ENCODE data around the gene RAD54L2.
A peak's percentile ranks its signal among the peaks of the same experiment; 100 is the strongest.
"Not testable (repeated sequence)": the region's sequence is repeated elsewhere in the genome, so short reads cannot be mapped to it uniquely, and the experiment has no call there.

RAD54L2 gene

DNA sequence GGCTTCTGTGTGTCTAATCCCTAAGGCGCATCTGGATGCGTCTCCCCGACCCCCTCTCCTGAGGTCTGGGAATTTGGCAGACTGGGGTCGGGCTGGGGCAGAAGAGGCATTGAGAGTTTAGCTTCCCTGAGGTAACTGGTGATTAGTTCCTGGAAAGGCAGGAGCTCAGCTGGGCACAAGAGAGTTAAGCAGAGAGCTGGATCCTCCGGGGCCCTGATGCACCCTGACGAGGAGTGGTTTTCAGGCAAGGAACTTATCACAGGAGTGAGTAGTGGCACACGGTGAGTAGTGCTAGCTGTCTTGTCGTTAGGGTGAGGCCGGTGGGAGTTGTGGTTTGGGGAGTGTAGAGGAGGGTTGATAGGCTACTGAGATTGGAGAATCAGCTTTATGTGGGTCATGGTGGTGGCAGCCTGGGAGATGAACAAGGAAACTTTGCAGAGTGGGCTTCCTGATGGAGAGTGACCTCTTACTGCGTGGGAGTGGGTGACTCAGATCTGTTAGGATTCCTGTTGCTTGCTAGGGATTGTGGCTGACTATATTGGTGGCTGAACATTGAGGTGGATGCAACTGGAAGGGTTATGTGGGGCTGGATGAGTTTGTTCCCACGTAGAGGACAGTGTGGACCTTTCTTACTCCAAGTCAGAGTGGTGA, 897 bp downstream of the RAD54L2 start:
- DNase-seq: no peak

DNA sequence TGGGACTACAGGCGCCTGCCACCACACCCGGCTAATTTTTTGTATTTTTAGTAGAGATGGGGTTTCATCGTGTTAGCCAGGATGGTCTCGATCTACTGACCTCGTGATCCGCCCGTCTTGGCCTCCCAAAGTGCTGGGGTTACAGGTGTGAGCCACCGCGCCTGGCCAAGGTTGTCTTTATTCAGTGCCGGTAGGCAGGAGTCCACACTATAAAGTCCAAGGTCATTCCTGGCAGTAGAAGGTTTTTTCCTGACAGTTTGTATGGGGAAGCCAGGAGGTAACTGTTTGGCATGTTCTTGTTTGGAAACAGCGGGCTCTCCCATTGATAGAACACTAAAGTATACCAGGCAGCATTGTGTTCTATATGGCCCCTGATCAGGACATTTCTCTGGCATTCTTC, 4.1 kb downstream of the RAD54L2 start:
- not testable (repeated sequence) for DNase-seq

DNA sequence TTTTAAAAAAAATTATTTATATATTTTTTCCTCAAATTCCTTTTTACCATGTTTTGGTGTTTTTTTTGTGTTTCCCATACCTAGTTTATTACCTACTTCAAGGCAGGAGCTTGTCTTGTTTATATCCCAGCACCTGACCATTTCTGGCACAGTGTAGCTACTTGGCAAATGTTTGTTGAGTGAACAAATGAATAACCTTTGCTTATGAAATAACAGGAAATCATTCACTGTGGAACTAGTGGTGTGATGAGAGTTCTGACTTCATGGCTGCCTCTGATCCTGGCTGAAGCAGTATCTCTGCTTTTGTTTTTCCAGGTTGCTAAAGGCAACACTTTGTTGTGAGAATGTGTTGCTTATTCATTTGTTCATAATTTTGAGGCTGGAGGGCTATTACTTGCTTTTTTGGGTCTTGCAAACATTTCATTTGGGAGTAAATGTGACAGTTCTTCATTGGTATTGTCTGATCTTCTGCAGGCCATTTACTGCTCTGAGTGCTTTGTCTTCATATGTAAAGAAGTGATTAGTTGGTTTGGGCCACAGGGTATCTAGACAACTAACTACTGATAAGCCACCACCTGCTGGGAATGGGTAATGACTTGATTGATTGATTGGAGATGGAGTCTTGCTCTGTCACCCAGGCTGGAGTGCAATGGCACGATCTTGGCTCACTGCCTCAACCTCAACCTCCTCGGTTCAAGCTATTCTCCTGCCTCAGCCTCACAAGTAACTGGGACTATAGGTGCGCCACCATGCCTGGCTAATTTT, 5.7 kb downstream of the RAD54L2 start:
- DNase-seq: no peak

DNA sequence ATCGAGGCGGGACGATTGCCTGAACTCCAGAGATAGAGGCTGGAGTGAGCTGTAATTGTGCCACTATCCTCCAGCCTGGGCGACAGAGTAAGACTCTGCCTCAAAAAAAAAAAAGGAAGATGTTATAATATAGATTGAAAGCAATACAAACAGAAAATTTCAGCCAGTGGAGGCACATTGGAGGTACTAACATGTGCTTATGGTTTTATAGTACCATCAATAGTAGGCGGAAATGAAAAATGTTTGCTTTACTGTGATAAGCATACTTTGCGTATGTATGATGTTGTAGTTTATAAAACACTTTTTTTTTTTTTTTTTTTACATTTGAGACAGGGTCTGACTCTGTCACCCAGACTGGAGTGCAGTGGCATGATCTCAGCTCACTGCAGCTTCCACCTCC, 8.8 kb downstream of the RAD54L2 start:
- DNase-seq: no peak

DNA sequence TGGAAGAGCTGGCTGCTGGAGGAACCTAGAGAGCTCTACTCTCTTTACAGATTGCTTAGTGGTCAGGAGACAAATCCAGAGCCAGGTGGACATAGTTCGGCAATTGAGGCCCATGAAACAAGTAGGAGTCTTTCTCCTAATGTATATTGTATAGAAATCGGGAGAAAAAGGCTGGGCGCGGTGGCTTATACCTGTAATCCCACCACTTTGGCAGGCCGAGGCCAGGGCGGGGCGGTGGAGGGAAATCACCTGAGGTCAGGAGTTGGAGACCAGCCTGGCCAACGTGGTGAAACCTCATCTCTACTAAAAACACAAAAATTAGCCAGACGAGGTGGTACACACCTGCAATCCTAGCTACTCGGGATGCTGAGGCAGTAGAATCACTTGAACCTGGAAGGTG, 10.8 kb downstream of the RAD54L2 start:
- DNase-seq: no peak

DNA sequence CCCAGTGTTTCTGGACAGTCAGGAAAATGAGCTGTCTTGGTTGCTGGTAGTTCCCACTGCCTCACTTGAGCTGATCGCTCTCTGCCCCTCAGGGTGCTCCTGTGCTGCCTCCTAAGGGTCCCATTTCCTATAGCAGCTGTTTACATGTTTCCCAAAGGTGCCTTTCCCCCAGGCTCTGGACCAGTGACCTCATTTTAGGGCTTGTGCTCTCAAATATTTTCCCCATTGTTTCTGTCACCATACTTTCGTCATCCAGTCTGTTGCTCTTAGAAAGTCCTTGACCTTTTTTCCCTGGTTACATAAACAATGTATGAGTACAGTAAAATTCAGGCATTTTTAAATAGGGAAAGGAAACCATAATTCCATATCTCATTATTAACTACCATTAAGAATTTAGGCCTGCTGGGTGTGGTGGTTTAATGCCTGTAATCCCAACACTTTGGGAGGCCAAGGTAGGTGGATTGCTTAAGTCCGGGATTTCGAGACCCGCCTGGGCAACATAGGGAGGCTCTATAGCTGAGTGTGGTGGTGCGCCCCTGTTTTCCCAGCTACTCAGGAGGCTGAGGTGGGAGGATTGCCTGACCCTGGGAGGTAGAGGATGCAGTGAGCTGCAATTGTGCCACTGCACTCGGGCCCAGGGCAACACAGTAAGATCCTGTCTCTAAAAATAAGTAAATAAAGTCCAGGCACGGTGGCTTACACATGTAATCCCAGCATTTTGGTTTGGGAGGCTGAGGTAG, 11.7 kb downstream of the RAD54L2 start:
- DNase-seq: no peak

DNA sequence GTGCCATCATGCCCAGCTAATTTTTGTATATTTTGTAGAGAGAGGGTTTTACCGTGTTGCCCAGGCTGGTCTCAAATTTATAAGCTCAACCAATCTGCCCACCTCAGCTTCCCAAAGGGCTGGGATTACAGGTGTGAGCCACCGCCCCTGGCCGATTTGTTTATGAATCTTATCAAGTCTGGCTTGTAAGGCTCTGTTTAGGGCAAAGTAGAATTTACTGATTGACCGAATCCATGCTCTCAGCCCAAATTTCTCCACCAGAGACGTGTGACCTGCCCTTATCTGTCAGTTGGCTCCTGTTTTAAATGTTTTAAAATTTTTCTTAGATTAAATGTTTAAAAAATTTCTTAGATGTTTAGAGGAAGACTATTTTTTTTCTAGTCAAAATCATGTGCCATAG, 19.5 kb downstream of the RAD54L2 start:
- no peak for DNase-seq

DNA sequence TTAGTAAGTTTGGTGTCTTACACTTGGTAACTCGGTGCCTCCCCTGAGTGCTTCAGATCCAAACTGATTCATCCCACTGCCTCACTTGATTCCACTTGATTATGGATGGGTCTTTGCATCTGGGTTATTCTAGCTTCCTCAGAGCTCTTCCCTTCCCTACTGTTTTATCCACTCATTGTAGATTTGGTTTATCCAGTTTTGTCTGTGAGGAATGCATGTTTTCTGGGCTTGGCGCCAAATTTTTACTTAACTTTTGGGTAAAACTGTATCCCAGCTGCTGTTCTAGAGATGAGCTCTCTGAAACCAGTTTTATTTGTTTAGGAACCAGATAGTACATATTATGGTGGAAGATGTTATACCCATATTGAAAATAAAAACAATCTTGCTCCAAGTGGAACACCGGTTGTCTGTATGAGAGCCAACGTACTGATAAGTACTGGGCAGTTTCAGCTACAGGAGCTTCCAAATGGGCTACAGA, 20.9 kb downstream of the RAD54L2 start:
- no peak for DNase-seq

DNA sequence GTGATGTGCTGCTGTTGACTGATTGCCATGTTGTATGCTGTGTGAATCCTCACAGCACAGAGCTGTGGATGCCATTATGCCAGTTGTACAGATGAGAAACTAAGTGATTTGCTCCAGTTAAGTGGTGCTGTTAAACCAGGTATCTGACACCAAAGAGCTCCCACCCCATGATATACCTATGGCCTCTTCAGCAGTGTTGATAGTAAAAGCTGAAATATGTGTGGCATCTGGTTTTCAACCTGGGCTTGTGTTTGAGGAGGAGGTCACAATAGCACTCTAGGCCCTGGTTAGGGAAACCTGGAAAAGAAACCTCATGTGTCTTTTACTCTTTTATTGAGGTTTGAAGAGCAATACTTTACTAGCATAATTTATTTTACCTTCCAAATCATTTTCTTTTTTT, 21.4 kb downstream of the RAD54L2 start:
- DNase-seq: no peak

DNA sequence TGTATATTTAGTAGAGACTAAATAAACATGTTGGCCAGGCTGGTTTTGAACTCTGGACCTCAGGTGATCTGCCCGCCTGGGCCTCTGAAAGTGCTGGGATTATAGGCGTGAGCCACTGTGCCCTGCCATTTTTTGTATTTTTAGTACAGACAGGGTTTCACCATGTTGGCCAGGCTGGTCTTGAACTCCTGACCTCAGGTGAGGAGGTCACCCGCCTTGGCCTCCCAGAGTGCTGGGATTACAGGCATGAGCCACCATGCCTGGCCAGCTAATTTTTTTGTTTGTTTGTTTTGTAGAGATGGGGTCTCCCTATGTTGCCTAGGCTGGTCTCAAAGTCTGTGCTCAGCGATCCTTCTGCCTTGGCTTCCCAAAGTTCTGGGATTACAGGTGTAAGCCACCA, 23.9 kb downstream of the RAD54L2 start:
- DNase-seq: not testable (repeated sequence)

DNA sequence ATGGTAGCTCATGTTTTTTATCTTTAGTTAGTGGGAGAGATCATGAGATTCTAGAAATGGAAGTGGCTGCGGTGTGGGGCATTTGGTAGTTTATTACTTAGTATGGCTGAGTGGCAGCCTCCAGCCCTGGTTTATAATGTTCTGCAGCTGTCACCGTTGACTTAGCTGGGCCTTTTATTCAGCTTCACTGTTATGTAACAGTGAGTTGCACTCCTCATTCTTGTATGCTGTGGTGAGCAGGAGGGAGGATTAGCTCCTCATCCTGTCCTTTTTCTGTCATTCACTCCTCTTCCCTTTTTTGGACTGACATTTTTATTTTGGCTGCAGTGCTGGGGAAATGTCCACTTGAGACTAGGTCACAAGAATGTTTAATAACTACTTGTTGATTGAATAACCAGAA, 29.5 kb downstream of the RAD54L2 start:
- no peak for DNase-seq

DNA sequence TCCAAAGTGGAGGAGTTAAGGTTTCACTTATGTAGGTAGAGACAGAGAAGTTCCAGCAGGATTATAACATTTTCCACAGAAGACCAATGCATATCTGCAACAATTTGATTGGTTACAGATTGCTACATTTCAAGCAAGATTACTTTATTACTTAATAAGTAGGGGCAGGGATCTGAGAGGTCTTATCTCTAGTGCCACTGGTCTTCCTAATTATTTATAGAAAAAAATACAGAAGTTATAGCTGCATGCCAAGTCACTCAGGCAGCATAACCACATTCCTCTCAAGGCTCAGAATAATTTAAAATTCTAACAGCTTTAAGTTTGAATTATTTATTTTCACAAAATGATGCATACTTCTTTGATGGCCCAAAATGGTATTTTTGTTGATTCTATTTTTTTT, 30.5 kb downstream of the RAD54L2 start:
- DNase-seq: no peak

DNA sequence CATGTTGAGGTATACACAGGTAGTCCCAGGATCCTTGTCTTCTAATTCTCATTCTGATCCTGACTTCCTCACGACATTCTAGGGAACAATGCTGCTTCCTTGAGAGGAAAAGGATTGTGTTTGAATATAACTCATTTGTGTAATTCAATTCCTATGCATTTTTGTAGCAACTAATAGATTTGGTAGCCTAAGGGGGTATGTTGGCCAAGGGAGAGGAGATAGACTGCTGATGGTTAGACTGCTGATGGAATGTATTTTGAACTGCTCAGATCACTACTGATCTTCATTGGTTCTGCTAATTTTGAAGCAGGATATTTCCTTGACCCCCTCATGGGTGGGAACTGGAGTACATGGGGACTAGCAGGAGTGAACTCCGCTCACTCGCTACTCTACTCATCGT, 39.7 kb downstream of the RAD54L2 start:
- no peak for DNase-seq

DNA sequence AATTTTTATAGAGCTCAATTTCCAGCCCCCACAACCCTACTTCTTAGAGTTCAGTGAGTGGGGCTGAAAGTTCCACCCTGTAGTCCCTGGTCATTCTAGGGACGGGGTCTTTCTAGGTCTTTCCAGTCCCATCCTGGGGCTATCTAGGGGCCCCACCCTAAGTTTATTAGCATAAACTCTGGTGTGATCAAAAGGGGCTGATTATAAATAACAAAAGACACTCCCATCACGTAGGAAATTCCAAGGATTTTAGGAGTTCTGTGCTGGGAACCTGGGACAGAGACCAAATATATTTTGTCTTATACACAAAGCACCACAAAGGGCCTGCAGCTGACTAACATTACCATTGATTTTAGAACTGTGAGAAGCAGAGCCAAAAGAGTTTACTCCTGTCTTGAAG, 41.9 kb downstream of the RAD54L2 start:
- DNase-seq: no peak

DNA sequence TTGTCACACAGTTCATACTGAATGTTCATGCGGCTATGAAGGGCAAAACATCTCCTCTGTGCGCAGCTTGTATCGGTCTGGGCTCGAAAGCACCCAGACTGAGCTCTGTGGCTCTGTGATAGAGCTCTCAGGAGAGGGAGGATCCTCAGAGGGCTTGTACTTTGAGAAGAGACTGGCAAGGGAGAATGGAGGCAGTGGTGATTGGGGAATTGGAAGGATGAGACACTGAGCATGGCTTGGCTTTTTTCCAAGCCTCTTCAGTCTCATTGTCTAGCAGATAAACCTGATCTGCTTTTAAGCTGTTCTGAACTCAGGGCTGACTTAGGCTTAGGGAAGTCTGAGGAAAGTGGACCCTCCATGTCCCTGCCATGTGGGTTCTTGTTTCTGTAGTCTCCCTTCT, 43.0 kb downstream of the RAD54L2 start:
- peak in 1 of 2 experiments; percentile 10 for DNase-seq

DNA sequence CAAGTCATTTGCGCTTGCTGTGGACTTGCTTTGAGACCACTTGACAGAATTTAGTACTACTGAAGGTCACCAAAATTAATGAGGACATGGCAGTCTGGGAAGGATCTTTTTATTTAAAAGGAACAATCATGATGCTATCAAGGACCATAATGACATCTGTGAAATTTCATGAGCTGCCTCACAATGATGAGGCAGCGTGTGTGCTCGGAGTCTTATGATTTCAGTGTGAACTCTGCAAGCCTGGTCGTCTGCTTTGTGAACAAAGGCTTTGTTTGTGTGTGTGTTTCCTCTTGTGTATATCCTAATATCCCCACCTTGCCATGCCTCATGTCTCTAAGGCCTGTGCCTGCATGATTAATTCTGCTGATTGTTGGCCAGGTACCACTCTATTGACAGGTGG, 46.7 kb downstream of the RAD54L2 start:
- DNase-seq: no peak

DNA sequence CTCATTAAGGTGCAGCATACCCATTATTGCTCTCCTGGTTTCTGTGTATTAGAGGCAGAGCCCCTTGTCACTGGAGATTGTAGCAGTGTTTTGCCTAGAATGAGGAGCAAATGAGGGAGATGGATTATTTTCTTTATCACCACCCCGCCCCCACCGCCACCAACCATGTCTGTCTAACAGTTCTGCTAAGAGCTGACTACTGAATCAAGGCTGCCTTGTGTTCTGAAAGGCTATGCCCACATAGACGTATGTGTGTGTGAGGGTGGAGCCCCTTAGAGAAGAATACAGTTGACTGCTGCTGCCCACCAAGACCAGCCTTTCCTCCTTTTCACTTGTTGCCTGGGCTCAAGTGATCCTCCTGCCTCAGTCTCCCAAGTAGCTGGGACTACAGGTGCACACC, 47.4 kb downstream of the RAD54L2 start:
- DNase-seq: no peak
